H9 (cell line): ENCODE data around the gene ZNF414. TPM values are rescaled to one million over a fixed set of nuclear protein-coding genes. Genes with fewer than 3 reads are reported as not detected.

Source experiments
- DNase-seq: peaks from one replicate; pipeline ENCODE4 v3.0.0-alpha.2; 2017
- H2AFZ ChIP-seq: one replicate; pipeline ENCODE4 v1.6.1; 2013; ENCODE audit warnings: mild to moderate bottlenecking, low read length, control low read depth, moderate library complexity
- H2AK5ac ChIP-seq: 2 replicates; pipeline ENCODE4 v1.6.1; 2013; ENCODE audit warnings: low read length, control low read depth, mixed read lengths; ENCODE audit not compliant: insufficient read length
- H2BK120ac ChIP-seq: one replicate; pipeline ENCODE4 v1.6.1; 2013; ENCODE audit warnings: low read depth, mild to moderate bottlenecking, low read length, control low read depth, inconsistent platforms; ENCODE audit not compliant: poor library complexity, severe bottlenecking
- H2BK12ac ChIP-seq: 2 replicates; pipeline ENCODE4 v1.6.1; 2013; ENCODE audit warnings: low read length, control low read depth, mixed read lengths, low read depth; ENCODE audit not compliant: insufficient read length
- H2BK15ac ChIP-seq: 2 replicates; pipeline ENCODE4 v1.6.1; 2013; ENCODE audit warnings: low read depth, low read length, control low read depth
- H2BK20ac ChIP-seq: one replicate; pipeline ENCODE4 v1.6.1; 2013; ENCODE audit warnings: low read depth, mild to moderate bottlenecking, low read length, control low read depth, inconsistent platforms; ENCODE audit not compliant: poor library complexity, severe bottlenecking
- H2BK5ac ChIP-seq: 2 replicates; pipeline ENCODE4 v1.6.1; 2013; ENCODE audit warnings: low read length, control low read depth, mixed read lengths; ENCODE audit not compliant: insufficient read length
- H3K14ac ChIP-seq: 2 replicates; pipeline ENCODE4 v1.6.1; 2013; ENCODE audit warnings: low read length, control low read depth; ENCODE audit not compliant: insufficient read depth
- H3K18ac ChIP-seq: 2 replicates; pipeline ENCODE4 v1.6.1; 2013; ENCODE audit warnings: low read depth, mild to moderate bottlenecking, mixed read lengths, low read length, control low read depth; ENCODE audit not compliant: insufficient read length
- H3K23ac ChIP-seq: 2 replicates; pipeline ENCODE4 v1.6.1; 2013; ENCODE audit warnings: low read length, control low read depth, mixed read lengths, low read depth; ENCODE audit not compliant: insufficient read length
- H3K23me2 ChIP-seq: 2 replicates; pipeline ENCODE4 v1.6.1; 2013; ENCODE audit warnings: low read depth, mild to moderate bottlenecking, mixed read lengths, low read length, control low read depth; ENCODE audit not compliant: insufficient read length, poor library complexity, severe bottlenecking
- H3K27ac ChIP-seq: 2 replicates; pipeline ENCODE4 v1.5.1; 2013; ENCODE audit warnings: low read length, control low read depth, mixed read lengths, low read depth; ENCODE audit not compliant: insufficient read length
- H3K27me3 ChIP-seq: 2 replicates; pipeline ENCODE4 v1.6.1; 2013; ENCODE audit warnings: low read length, control low read depth, inconsistent platforms; ENCODE audit not compliant: insufficient read depth
- H3K4ac ChIP-seq: 2 replicates; pipeline ENCODE4 v1.6.1; 2013; ENCODE audit warnings: low read depth, mild to moderate bottlenecking, control low read depth, inconsistent platforms, low read length, moderate library complexity
- H3K4me1 ChIP-seq: 2 replicates; pipeline ENCODE4 v1.6.1; 2013; ENCODE audit warnings: low read length, control low read depth, inconsistent platforms; ENCODE audit not compliant: insufficient read depth
- H3K4me2 ChIP-seq: 2 replicates; pipeline ENCODE4 v1.6.1; 2013; ENCODE audit warnings: low read length, control low read depth, mixed read lengths; ENCODE audit not compliant: insufficient read length, insufficient read depth
- H3K56ac ChIP-seq: 2 replicates; pipeline ENCODE4 v1.6.1; 2013; ENCODE audit warnings: low read depth, mild to moderate bottlenecking, mixed read lengths, low read length, control low read depth; ENCODE audit not compliant: insufficient read length
- H3K79me1 ChIP-seq: 2 replicates; pipeline ENCODE4 v1.6.1; 2013; ENCODE audit warnings: low read depth, mild to moderate bottlenecking, moderate library complexity, low read length, control low read depth, inconsistent platforms; ENCODE audit not compliant: insufficient read depth, poor library complexity, severe bottlenecking
- H3K79me2 ChIP-seq: 2 replicates; pipeline ENCODE4 v1.6.1; 2013; ENCODE audit warnings: low read length, control low read depth, inconsistent platforms; ENCODE audit not compliant: insufficient read depth
- H3K9ac ChIP-seq: 2 replicates; pipeline ENCODE4 v1.6.1; 2013; ENCODE audit warnings: low read length, control low read depth, mixed read lengths; ENCODE audit not compliant: insufficient read length; ENCODE audit errors: extremely low read depth
- H3K9me3 ChIP-seq: one replicate; pipeline ENCODE4 v1.6.1; 2013; ENCODE audit warnings: low read depth, low read length, inconsistent platforms; ENCODE audit not compliant: control insufficient read depth
- H3T11ph ChIP-seq: one replicate; pipeline ENCODE4 v1.6.1; 2013; ENCODE audit warnings: mild to moderate bottlenecking, low read length, control low read depth, inconsistent platforms
- H4K20me1 ChIP-seq: one replicate; pipeline ENCODE4 v1.6.1; 2013; ENCODE audit not compliant: control insufficient read depth, insufficient read length, insufficient read depth
- H4K5ac ChIP-seq: 2 replicates; pipeline ENCODE4 v1.6.1; 2013; ENCODE audit warnings: low read depth, mild to moderate bottlenecking, mixed read lengths, low read length, control low read depth; ENCODE audit not compliant: insufficient read length
- H4K8ac ChIP-seq: replicated peaks from 2 replicates; pipeline ENCODE4 v1.6.1; 2013; ENCODE audit warnings: low read length, control low read depth, mixed read lengths, low read depth; ENCODE audit not compliant: insufficient read length
- H4K91ac ChIP-seq: 2 replicates; pipeline ENCODE4 v1.6.1; 2013; ENCODE audit warnings: low read depth, mild to moderate bottlenecking, moderate library complexity, mixed read lengths, low read length, control low read depth; ENCODE audit not compliant: insufficient read length
- H3K27ac Mint-ChIP-seq, 3 experiments: 2 replicates in 2 of 3; 3 replicates in 1 of 3; pipeline ENCODE4 v1.8.0; 2020 to 2021; ENCODE audit warnings: mixed read lengths in 3 of 3, mild to moderate bottlenecking in 1 of 3, moderate library complexity in 1 of 3
- H3K27me3 Mint-ChIP-seq: 2 replicates; pipeline ENCODE4 v1.8.0; 2021; ENCODE audit warnings: low read depth, mild to moderate bottlenecking, moderate library complexity, mixed read lengths
- H3K36me3 Mint-ChIP-seq, 3 experiments: 2 replicates in 2 of 3; 3 replicates in 1 of 3; pipeline ENCODE4 v1.8.0; 2020 to 2021; ENCODE audit warnings: low read depth in 3 of 3, mixed read lengths in 3 of 3; ENCODE audit not compliant: insufficient read depth in 1 of 3
- H3K4me1 Mint-ChIP-seq, 2 experiments: 2 replicates each; pipeline ENCODE4 v1.8.0; 2020; ENCODE audit warnings: mixed read lengths in 2 of 2
- H3K4me3 Mint-ChIP-seq, 2 experiments: 2 replicates in 1 of 2; 3 replicates in 1 of 2; pipeline ENCODE4 v1.8.0; 2020 to 2021; ENCODE audit warnings: mild to moderate bottlenecking in 2 of 2, mixed read lengths in 2 of 2, moderate library complexity in 1 of 2
- H3K9me3 Mint-ChIP-seq, 2 experiments: 2 replicates in 1 of 2; 3 replicates in 1 of 2; pipeline ENCODE4 v1.8.0; 2020; ENCODE audit warnings: mild to moderate bottlenecking in 2 of 2, mixed read lengths in 2 of 2, moderate library complexity in 1 of 2
- WGBS: extraction: QIAGEN DNeasy Blood & Tissue Kit; methylation state at CpG from one replicate; pipeline ENCODE4 v1.1.7; 2013; ENCODE audit warnings: missing lambda C conversion rate, low lambda C conversion rate, mixed read lengths; ENCODE audit not compliant: insufficient read length; ENCODE audit errors: extremely low coverage; 5-methylcytosine and 5-hydroxymethylcytosine counted together
- total RNA-seq: library from RNA; stranded (reverse); gene quantifications from 2 replicates; pipeline ENCODE4 v1.2.1, GENCODE V29; 2021
- TF ChIP-seq, protein P1 (sequence below): fragments of 200-600 bp; sonication (generic); conservative IDR thresholded peaks from 3 replicates; pipeline ENCODE4 v1.8.0; 2021; ENCODE audit warnings: antibody characterized with exemption, mild to moderate bottlenecking

ZNF414 gene
- total RNA-seq, 1 experiment from 2014 or later: 29.3 TPM

DNA sequence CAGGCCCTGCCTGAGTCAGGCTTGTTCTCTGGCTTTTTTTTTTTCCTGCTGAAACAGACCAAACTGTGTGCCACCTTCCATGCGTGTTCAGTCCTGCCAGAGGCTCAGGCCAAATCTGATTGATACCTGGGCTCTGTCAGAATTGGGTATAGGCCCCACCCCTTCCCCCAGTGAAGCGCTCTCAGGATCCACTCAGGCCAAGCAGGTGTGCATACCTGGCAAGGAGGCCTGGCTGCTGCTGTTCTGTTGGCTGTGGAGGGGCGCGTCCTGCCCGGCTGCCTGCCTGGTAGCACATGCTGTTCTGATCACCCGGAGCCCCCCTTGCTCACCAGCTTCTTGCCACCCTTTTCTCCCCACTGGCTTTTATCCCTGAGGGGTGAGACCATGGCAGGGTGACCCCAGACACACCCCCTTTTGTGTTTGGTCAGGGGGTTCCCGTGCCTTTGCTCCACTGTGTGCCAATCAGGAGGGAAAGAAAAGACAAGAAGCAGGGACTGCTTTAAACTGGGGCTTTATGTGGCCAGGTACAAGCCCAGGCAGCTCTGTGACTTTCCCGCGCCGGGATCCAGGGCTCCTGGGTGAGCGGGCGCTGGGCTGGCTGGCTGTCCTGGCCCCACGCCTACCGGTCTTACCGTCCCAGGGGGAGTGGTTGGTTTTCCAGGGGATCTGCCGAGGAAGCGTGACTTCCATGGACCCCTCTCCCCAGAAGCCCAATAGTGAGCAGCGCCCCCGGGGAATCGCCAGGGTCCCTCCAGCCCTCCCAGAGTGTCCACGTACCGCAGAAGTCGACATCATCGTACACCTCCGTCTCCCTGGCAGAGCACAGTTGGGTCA lies 24.2 kb downstream of the ZNF414 start:
- Mint-ChIP-seq H3K27ac (peak overlapping the region; percentile 59 to 97 (median 73); a peak in 5 of 7 replicates), H3K36me3 (peaks cover 34 to 47% (median 47%) of the 10 kb centered on the region in 3 experiments), H3K4me3 (no peak overlapping the region), H3K27me3 (no peaks in the 10 kb centered on the region; the same call in 1 of the 2 replicates), H3K9me3 (no peaks in the 10 kb centered on the region), H3K4me1 (peaks cover 7 to 15% of the 10 kb centered on the region in 2 experiments)
- no peak overlapping the region for H3K27ac ChIP-seq
- no peak overlapping the region for H3K56ac ChIP-seq
- DNase-seq: peak; percentile 50
- no peak overlapping the region for H2AK5ac ChIP-seq
- H3K4ac ChIP-seq: no peak overlapping the region
- no peak overlapping the region for H2BK120ac ChIP-seq
- WGBS: no CpG with 5 or more reads among the region's 25 CpGs
- no peak overlapping the region for H2BK15ac ChIP-seq
- H3K14ac ChIP-seq: no peak overlapping the region
- no peaks in the 10 kb centered on the region for H3K27me3 ChIP-seq
- no peak overlapping the region for H3K23ac ChIP-seq
- H3K23me2 ChIP-seq: no peaks in the 10 kb centered on the region
- H4K91ac ChIP-seq: no peak overlapping the region
- H2BK5ac ChIP-seq: no peak overlapping the region
- H2BK20ac ChIP-seq: no peak overlapping the region
- H3K4me2 ChIP-seq: no peak overlapping the region
- TF ChIP-seq, protein P1, sequence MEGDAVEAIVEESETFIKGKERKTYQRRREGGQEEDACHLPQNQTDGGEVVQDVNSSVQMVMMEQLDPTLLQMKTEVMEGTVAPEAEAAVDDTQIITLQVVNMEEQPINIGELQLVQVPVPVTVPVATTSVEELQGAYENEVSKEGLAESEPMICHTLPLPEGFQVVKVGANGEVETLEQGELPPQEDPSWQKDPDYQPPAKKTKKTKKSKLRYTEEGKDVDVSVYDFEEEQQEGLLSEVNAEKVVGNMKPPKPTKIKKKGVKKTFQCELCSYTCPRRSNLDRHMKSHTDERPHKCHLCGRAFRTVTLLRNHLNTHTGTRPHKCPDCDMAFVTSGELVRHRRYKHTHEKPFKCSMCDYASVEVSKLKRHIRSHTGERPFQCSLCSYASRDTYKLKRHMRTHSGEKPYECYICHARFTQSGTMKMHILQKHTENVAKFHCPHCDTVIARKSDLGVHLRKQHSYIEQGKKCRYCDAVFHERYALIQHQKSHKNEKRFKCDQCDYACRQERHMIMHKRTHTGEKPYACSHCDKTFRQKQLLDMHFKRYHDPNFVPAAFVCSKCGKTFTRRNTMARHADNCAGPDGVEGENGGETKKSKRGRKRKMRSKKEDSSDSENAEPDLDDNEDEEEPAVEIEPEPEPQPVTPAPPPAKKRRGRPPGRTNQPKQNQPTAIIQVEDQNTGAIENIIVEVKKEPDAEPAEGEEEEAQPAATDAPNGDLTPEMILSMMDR: no peak
- H3K4me1 ChIP-seq: no peaks in the 10 kb centered on the region
- H3K18ac ChIP-seq: no peak overlapping the region
- no peak overlapping the region for H2AFZ ChIP-seq
- H3K79me1 ChIP-seq: no peaks in the 10 kb centered on the region
- H4K5ac ChIP-seq: no peak overlapping the region
- no peak overlapping the region for H3T11ph ChIP-seq
- H3K9ac ChIP-seq: no peak overlapping the region
- H3K79me2 ChIP-seq: no peaks in the 10 kb centered on the region
- H3K9me3 ChIP-seq: no peaks in the 10 kb centered on the region
- no peak overlapping the region for H4K8ac ChIP-seq
- H4K20me1 ChIP-seq: no peaks in the 10 kb centered on the region
- no peak overlapping the region for H2BK12ac ChIP-seq
